HG03442 (cell line): ENCODE data around the gene ZC3H11A.
"Not testable (repeated sequence)": the region's sequence is repeated elsewhere in the genome, so short reads cannot be mapped to it uniquely, and the experiment has no call there.

Experiments
- ATAC-seq: cut with Tn5 transposase; IDR thresholded peaks from one replicate; pipeline ENCODE4 v1.9.1; 2021; ENCODE audit warnings: mild to moderate bottlenecking, moderate library complexity; ENCODE audit not compliant: unreplicated experiment

Gene ZC3H11A

DNA sequence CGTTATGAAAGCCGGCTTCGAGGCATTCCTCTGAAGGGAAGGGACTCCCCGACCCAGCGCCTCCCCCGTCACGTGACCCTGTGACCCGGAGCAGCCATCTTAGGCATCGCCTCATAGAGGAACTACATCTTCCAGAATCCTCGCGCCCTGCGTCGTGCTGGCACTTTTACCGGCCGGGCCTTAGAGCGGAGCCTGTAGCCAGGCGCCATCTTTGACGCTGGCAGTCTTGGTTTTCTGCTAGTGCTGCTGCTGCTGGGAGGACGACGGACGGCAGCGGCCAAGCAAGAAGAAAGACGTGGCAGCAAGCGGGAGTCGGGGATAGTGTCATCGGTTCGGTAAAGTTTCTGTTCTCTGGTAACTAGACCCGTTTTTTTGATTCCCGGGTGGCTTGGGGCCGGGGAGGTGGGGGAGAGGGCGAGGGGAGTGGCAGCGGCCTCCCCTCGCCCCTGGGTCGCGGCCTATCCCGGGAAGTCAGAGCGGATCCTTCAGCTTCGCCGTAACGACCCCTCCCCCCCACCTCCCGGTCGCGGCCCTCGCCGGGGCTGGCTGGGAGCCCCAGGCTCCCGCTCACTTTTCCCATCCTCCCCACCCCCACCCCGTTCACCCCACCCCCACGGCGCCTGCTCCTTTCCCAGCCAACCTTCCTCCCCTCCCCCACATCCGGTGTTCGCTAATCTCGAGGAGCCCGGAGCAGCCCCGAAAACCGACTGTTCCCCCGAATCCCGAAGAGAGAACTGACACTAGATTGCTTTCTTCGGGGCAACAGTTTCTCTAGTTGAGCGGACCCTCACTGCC lies at the start of gene ZC3H11A, which contains the start of gene ZBED6:
Gene ZC3H11A, plus strand, starts transcription at position 183 of the 795 bp plus-strand sequence. CDS start 21,448 bp downstream, outside the sequence.
Gene ZBED6, plus strand, starts transcription at position 183 of the 795 bp plus-strand sequence. CDS start 1,900 bp downstream, outside the sequence.
- ATAC-seq, result peak; percentile 96

DNA sequence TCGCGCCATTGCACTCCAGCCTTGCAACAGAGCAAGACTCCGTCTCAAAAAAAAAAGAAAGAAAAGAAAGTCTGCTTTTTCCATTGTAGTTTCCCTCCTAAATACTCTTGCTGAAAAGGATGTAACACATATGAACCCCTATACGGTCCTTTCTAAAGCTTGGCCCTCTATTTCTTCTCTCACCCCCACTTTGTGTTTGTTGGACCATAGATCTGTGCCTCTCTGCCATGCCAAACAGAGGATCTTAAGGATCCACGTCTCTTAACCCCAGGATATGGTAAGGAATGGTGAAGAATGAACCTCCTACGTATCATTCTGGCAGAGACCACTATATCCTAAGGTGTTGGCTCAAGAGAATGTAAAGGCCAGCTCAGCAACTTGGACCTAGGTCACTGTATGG lies 49.1 kb upstream of the ZC3H11A start:
- no peak for ATAC-seq

DNA sequence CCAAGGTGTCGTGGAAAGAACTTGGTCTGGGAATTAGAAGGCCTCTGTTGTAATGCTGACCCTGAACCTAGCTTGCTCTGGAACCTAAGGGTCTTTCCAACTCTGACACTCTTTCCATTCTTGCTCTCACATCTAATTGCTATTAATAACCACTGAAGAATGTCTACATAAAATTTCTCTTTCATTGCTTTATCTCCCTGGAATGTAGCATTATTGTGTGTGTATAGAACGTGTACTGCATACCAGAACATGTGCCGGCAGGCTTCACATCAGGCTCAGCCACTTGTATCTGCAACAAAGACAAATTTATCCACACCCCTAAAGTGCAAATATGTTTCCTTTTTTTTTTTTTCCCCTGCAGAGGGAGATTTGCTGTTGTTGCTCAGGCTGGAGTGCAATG lies 44.4 kb upstream of the ZC3H11A start:
- ATAC-seq, result no peak

DNA sequence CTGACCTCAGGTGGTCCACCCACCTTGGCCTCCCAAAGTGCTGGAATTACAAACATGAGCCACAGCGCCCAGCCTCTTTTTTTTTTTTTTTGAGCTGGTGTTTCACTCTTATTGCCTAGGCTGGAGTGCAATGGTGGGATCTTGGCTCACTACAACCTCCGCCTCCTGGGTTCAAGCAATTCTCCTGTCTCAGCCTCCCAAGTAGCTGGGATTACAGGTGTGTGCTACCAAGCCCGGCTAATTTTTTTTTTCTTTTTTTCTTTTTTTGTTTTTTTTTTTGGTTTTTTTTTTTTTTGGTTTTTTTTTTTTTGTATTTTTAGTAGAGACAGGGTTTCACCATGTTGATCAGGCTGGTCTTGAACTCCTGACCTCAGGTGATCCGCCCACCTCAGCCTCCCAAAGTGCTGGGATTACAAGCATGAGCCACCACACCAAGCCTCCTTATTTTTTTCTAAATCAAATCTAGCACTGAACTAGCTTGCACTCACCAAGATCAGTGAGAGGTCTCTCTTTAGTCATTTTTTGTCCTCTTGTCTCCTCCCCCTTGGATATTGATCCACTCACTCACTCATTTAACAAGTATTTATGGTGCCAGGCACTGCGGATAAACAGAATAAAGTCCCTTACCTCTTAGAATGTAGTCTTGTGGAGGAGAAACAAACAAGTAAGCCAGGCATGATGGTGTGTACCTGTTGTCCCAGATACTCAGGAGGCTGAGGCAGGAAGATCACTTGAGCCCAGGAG lies 43.6 kb upstream of the ZC3H11A start:
- ATAC-seq, result not testable (repeated sequence)

DNA sequence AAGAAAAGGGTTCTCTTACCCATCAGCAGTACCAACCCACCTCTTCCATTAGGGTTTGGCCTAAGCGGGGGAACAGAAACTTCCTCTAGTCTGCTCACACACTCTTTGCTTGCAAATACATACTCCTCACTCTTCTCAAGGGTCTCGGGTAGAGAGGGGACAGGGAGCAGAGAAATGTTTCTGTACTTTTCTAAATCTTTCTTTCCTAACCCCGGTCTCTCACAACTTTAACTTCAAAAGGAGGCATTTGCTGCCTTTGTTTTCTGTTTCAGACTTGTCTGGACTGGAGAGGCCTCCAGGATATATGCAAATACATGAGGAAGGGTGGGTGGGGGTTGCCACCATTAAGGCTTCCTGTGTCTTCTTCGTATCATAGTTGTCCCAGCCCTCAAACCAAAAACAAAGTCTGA lies 41.0 kb upstream of the ZC3H11A start:
- no peak for ATAC-seq

DNA sequence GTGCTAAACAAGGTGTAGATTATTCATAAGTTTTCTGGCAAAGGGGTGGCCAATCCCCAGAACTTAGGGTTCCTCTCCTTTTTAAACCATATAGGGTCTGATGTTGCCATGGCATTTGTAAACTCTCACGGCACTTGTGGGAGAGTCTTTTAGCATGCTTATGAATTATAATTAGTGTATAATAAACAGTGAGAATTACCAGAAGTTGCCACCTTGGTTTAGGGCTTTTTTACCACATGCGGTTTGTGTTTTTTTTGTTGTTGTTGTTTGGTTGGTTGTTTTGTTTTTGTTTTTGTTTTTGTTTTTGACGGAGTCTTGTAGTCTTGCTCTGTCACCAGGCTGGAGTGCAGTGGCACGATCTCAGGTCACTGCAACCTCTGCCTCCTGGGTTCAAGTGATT lies 39.4 kb upstream of the ZC3H11A start:
- ATAC-seq, result no peak

DNA sequence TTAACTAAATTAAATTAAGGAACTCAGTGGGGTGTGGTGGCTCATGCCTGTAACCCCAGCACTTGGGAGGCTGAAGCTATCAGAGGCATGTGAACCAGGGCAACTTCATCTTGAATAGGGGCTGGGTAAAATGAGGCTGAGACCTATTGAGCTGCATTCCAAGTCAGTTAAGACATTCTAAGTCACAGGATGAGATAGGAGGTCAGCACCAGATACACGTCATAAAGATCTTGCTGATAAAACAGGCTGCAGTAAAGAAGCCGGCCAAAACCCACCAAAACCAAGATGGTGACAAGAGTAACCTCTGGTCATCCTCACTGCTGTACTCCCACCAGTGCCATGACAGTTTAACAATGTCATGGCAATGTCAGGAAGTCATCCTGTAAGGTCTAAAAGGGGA lies 36.7 kb upstream of the ZC3H11A start:
- not testable (repeated sequence) for ATAC-seq

DNA sequence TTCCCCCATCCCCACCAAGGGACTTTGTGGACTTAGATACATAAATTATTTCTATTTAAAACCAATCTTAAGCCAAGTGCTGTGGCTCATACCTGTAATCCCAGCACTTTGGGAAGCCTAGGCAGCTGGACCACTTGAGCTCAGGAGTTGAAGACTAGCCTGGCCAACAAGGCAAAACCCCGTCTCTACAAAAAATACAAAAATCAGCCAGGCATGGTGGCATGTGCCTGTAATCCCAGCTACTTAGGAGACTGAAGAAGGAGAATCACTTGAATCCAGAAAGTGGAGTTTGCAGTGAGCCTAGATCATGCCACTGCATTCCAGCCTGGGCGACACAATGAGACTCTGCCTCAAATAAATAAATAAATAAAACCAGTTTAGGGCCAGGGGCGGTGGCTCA lies 34.9 kb upstream of the ZC3H11A start:
- ATAC-seq, result no peak

DNA sequence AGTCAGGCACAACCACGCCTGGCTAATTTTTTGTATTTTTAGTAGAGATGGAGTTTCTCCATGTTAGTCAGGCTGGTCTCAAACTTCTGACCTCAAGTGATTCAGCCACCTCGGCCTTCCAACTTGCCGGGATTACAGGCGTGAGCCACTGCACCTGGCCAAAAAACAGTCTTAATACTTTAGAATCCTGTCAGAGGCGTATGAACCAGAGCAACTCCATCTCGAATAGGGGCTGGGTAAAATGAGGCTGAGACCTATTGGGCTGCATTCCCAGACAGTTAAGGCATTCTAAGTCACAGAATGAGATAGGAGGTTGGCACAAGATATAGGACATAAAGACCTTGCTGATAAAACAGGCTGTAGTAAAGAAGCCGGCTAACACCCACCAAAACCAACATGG lies 33.5 kb upstream of the ZC3H11A start:
- not testable (repeated sequence) for ATAC-seq

DNA sequence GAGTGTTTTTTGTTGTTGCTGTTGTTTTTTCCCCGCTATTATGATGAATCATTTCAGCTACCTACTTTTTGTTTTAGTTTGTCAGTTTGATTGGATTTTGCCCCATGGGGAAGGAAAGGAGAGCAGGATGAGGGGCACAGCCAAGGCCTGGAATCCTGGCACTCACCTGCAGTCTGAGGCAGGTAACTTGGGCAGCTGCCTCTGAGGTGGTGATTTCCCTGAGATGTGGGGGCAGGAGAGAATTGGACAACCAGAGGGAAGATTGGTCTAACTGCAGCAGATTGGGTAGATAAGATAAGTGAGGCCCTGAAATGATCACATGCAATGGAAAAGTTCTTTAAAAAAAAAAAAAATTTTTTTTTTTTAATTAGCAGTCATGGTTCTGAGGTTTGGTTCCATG lies 31.9 kb upstream of the ZC3H11A start:
- no peak for ATAC-seq

DNA sequence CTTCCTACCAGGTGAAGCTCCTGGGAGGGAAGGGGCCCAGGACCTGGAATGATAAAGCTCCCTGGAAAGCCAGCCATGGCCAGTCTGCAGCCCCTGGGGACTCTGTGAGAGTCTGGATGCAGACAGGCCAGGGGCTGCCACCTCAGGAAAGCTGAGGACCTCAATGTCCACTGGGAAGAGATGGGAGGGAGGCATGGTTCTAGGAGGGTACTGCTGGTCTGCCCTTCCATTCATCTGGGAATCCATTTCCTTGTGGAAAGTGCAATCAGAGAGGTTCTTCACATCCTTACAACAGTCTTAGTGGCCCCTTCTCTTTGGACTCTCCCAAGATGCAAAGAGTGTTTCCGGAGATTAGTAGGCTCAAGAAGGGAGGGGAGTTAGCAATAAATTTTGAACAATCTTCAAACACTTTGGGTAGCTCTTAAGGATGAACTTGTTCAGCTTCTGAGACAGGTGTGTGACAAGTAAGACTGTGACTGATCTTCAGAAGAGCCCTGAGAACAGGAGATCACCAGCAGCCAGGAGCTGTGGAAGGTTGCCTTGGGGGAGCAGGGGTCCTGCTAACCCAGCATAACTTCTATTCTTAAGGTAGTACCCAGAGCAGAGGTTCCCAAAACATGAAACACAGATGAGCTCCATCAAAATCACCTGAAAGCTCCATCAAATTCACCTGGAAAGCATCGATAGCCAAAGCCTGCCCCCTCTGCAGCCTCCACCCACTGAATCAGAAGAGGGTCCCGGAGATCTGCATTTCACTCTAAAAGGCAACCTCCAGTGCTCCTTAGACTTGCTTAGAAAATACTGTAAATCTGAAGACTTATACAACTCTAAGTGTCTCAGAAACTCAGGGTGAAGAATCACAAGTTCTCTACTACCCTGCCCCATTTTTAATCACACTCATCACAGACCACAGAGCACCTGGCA lies 31.1 kb upstream of the ZC3H11A start:
- ATAC-seq, result no peak

DNA sequence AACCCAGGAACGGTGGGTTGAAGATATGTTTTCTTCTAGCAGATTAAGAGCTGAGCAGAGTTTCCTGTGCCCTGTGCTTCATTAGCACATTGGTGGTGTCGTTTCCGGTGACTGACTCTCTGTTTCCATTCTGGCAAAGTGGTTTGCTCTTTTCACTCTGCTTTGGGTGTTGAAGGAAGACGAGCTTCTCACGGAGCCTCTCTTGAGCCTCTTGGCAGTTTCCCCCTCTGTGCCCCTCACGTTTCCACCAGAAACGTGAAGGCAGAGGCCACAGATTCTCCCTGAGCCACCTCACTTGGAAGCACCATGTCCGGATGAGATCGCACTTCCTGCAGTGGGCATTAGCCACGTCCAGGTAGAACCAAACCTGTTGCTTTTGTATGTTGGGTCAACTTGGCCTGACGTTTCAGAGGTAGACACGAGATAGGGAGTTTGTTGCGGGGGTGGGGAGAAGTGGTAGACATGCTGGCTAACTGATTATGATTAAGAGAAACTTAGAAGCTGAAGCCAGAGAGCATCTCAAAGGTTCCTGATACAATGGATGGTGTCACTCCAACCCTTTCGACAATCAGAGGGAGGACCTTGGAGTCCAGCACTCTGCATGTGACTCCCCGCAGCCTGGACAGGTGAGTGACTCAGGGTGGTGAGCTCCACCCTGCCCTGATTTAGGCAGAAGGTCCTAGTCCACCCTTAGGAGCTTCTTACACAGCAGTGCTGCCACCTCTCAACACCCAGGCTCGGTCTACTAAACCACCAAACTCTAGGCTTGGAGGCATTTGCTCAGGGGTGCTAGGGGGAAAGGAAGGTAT lies 30.2 kb upstream of the ZC3H11A start, which contains the start of gene LAX1:
Gene LAX1, plus strand, starts transcription at position 155 of the 809 bp plus-strand sequence. Its CDS starts 383 bp downstream, at position 538.
- ATAC-seq, result peak; percentile 74

DNA sequence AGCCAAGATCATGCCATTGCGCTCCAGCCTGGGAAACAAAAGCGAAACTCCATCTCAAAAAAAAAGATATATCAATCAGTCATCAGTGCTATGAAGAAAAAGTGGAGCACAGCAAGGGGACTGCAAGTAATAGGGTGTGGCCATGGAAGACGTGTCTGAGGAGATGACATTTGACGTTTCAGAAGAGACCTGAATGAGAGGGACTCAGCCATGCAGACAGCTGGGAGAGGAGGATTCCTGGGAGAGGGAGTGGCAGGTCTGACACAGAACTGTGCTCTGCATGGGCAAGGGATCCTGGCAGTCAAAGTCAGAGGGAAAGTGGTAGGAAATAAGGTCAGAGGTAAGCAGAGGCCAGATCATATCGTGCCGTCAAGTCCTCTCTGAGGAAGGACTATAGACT lies 27.2 kb upstream of the ZC3H11A start:
- no peak for ATAC-seq

DNA sequence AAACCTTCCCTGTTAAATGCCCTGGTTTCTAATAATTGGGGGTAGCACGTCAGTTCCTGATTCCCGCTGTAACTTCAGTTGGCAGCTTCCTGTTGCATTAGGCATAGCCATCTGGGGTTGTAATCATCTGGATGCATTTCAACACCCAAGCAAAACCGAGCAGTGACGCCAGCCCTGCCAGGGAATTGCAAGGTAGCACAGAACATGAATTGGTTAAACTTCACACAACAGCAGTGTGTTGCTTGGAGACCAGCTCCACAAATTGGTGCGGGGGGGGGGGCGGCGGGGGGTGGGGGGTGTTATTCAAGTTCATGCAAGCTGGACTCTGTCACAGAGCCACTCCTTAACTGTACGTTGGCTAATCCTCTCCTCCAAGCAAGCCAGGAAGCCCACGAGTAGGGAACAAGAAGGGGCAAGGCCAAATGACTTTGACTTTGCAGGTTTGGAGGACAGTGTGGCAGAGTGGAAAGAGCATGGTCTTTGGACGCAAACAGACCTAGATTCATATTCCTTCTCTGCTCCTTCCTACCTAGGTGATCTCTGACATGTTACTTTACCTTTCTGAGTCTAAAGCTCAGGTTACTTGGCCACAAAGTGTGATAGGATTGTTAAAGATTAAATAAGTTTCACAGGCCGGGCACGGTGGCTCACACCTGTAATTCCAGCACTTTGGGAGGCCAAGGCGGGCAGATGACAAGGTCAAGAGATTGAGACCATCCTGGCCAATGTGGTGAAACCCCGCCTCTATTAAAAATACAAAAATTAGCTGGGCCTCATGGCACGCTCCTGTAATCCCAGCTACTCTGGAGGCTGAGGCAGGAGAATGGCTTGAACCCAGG lies 25.7 kb upstream of the ZC3H11A start:
- no peak for ATAC-seq

DNA sequence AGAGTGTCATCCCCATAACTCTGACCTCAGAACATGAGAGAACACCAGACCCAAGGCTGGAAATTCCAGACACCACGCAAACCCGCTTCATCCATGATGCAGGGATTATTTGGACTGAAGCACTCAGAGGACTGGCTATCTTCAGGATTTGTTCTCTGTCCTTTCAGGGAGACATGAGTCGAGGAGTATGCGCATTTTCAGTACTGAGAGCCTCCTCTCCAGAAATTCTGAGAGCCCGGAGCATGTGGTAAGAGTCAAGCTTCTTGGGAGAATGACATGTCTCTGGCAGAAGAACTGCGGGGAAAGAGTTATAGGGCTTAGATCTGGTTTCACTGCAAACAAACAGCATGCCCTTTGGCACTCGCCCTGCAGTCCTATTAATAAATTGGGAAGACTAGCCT lies 23.5 kb upstream of the ZC3H11A start:
- ATAC-seq, result no peak

DNA sequence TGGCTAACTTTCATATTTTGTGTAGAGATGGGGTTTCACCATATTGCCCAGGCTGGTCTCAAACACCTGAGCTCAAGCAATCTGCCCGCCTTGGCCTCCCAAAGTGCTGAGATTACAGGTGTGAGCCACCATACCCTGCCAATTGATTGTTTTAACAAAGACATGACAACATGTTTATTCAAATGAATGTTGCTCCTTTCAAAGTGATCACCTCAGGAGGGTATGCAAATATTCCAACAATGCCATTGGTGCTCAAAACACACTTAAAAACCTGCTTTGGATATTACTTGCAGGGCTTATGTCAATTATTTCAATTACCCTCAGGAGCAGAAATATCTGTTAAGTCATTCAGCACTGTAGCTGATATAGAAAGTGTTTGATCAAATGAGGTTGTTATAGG lies 22.6 kb upstream of the ZC3H11A start:
- no peak for ATAC-seq

DNA sequence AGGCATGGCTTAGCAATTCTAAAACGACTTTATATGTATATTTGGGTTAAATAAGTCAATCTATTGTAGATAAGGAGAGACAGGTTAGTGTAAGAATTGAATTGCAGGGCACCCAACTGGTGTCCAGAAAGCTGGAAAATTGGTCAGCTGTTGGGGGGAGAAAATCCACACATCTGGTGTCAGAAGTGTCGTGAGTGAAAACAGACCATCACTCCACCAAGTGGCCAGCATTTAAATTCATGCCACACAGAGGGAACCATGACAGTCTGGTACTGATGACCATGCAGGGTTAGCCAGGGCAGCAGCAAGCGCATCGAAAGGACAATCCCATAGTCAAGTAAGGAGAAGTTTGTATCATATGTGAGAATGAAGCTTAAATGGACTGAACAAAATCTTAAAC lies 18.8 kb upstream of the ZC3H11A start:
- no peak for ATAC-seq

DNA sequence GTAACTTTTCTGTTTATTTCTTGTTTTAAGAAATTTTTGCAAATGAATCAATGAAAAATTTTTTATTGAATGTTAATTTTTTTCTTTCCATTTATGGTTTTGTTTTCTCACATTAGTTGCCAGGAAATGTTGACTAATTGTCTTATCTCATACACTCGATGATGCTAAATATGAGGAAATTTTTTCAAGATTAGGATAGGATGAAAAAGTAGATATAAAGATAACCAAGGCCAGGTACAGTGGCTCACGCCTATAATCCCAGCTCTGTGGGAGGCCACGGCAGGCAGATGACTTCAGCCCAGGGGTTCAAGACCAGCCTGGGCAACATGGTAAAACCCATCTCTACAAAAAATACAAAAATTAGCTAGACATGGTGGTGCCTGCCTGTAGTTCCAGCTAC lies 17.8 kb upstream of the ZC3H11A start:
- ATAC-seq, result no peak

DNA sequence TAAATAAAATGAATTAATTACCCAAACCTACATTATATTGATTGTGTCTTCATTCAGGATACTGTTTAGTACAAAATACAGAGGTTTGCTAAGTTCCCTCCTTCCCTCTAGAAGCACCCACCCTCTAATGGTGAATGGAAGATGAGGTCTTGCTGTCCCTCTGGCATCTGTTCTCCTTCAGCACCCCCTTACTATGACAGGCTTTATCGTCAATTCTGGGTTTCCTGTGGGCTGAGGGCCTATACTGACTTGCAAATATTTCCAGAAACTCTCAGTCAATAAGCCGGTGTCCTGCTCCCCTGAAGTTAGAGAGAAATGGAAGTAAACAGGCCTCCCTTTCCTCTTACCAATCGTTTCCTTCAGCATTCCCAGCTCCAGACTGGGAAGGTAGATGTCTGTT lies 17.3 kb upstream of the ZC3H11A start:
- ATAC-seq, result no peak
